ENCODE measurements around the gene GAB3. TPM values are rescaled to one million over a fixed set of nuclear protein-coding genes. Genes with fewer than 3 reads are reported as not detected.

GAB3 gene
- total RNA-seq, 1 experiment from 2014 or later: 0.69 TPM

DNA sequence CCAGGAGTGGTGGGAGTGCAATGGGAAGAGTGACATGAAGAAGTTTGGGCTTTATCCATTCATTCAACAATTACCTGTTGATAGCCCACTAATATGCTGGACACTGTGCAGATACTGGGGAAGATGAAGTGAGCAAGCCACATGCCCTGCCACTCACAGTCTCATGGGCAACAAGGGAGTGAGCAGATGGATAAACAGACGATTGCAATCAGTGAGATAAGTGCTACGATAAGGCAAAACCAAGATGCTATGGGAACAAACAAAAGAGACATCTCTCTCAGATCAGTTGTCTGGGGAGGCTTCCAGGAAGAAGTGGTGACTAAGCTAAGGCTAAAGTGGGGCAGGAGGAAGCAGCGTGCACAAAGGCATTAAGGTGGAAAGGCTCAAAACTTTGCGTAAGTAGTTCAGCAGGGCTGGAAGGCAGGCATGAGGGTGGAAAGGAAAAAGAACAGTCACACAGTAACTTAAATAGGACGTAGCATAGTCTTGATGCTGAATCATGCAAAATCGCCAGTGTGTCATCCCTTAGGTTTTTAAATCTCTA, 31.7 kb downstream of the GAB3 start:
- Histone ChIP-seq H3K9me3 (ENCODE audit: control insufficient read depth in 1 of 2, insufficient read depth in 1 of 2, low read depth in 1 of 2, low read length in 2 of 2) (no peaks in the 10 kb centered on the region), H2AFZ (ENCODE audit: low read depth, low read length, poor library complexity, severe bottlenecking) (no peak overlapping the region), H3K4me3 (replicated peaks in 1 of 2; ENCODE audit: low read depth in 1 of 2, low read length in 2 of 2) (no peak overlapping the region), H3K9me2 (ENCODE audit: insufficient read depth) (no peaks in the 10 kb centered on the region), H3K4me2 (ENCODE audit: low read length) (no peak overlapping the region), H3K79me2 (ENCODE audit: insufficient read depth, low read length) (no peaks in the 10 kb centered on the region), H4K20me1 (ENCODE audit: insufficient read depth) (no peaks in the 10 kb centered on the region), H3K36me3 (ENCODE audit: control insufficient read depth in 1 of 2, insufficient read depth in 2 of 2, low read length in 2 of 2) (no peaks in the 10 kb centered on the region), H3K27me3 (ENCODE audit: insufficient read depth, low read length) (no peaks in the 10 kb centered on the region), H3K9ac (ENCODE audit: low read length) (no peak overlapping the region), H3K4me1 (ENCODE audit: control insufficient read depth in 1 of 2, insufficient read depth in 2 of 2, low read length in 2 of 2) (no peaks in the 10 kb centered on the region), H3K27ac (ENCODE audit: low read depth, low read length) (no peak overlapping the region)
- ChIA-PET POLR2A (no interaction called here), RAD21 (ENCODE audit: low non-redundant PET in 1 of 2, low total read pairs in 2 of 2, uncharacterized antibody in 2 of 2, unreplicated experiment in 2 of 2) (no interaction called here), CTCF (interaction anchor here (1.1 kb wide), 1 partner anchor 30 kb away, joined by 3 read pairs; no protein-coding TSS in a partner anchor)
- intact Hi-C loops (cut with micrococcal nuclease): loop anchor here (10.0 kb wide), 1 partner anchor 126 kb away; no protein-coding TSS in a partner anchor
- ATAC-seq (no peak), DNase-seq (ENCODE audit: low read depth, low spot score) (no peak)
- BruUV-seq (replicated peaks): no TSS peak
- TF ChIP-seq FOSL1 (IDR thresholded peaks at IDR 0.05; ENCODE audit: low read depth) (no peak), EZH2phosphoT487 (IDR thresholded peaks at IDR 0.05; ENCODE audit: borderline replicate concordance) (no peak), SP1 (IDR thresholded peaks at IDR 0.05; ENCODE audit: low read depth) (no peak), ZFX (IDR thresholded peaks at IDR 0.05) (no peak), ZNF274 (IDR thresholded peaks at IDR 0.05; ENCODE audit: low read depth, low read length) (no peak), POLR2AphosphoS5 (IDR thresholded peaks at IDR 0.05; ENCODE audit: low read depth, low read length) (no peak), CBX3 (IDR thresholded peaks at IDR 0.05; ENCODE audit: low read depth) (no peak), CEBPB (IDR thresholded peaks at IDR 0.05; ENCODE audit: low read depth) (no peak), JUND (IDR thresholded peaks at IDR 0.05) (no peak), SRF (IDR thresholded peaks at IDR 0.05; ENCODE audit: low read depth) (no peak)
- TF ChIP-seq, protein P1, sequence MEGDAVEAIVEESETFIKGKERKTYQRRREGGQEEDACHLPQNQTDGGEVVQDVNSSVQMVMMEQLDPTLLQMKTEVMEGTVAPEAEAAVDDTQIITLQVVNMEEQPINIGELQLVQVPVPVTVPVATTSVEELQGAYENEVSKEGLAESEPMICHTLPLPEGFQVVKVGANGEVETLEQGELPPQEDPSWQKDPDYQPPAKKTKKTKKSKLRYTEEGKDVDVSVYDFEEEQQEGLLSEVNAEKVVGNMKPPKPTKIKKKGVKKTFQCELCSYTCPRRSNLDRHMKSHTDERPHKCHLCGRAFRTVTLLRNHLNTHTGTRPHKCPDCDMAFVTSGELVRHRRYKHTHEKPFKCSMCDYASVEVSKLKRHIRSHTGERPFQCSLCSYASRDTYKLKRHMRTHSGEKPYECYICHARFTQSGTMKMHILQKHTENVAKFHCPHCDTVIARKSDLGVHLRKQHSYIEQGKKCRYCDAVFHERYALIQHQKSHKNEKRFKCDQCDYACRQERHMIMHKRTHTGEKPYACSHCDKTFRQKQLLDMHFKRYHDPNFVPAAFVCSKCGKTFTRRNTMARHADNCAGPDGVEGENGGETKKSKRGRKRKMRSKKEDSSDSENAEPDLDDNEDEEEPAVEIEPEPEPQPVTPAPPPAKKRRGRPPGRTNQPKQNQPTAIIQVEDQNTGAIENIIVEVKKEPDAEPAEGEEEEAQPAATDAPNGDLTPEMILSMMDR (IDR thresholded peaks at IDR 0.05 in 2 of 3, conservative IDR thresholded peaks at IDR 0.05 in 1 of 3; ENCODE audit: borderline replicate concordance in 1 of 3, insufficient read depth in 1 of 3, low read depth in 2 of 3, low read length in 2 of 3): no peak
- TF ChIP-seq, protein P2, sequence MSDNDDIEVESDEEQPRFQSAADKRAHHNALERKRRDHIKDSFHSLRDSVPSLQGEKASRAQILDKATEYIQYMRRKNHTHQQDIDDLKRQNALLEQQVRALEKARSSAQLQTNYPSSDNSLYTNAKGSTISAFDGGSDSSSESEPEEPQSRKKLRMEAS (IDR thresholded peaks at IDR 0.05): no peak
- TF ChIP-seq, protein P3, sequence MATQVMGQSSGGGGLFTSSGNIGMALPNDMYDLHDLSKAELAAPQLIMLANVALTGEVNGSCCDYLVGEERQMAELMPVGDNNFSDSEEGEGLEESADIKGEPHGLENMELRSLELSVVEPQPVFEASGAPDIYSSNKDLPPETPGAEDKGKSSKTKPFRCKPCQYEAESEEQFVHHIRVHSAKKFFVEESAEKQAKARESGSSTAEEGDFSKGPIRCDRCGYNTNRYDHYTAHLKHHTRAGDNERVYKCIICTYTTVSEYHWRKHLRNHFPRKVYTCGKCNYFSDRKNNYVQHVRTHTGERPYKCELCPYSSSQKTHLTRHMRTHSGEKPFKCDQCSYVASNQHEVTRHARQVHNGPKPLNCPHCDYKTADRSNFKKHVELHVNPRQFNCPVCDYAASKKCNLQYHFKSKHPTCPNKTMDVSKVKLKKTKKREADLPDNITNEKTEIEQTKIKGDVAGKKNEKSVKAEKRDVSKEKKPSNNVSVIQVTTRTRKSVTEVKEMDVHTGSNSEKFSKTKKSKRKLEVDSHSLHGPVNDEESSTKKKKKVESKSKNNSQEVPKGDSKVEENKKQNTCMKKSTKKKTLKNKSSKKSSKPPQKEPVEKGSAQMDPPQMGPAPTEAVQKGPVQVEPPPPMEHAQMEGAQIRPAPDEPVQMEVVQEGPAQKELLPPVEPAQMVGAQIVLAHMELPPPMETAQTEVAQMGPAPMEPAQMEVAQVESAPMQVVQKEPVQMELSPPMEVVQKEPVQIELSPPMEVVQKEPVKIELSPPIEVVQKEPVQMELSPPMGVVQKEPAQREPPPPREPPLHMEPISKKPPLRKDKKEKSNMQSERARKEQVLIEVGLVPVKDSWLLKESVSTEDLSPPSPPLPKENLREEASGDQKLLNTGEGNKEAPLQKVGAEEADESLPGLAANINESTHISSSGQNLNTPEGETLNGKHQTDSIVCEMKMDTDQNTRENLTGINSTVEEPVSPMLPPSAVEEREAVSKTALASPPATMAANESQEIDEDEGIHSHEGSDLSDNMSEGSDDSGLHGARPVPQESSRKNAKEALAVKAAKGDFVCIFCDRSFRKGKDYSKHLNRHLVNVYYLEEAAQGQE (IDR thresholded peaks at IDR 0.05; ENCODE audit: low read depth): no peak

All from HCT116 (cell line).